ENCODE measurements around the gene PROX1.

DNA sequence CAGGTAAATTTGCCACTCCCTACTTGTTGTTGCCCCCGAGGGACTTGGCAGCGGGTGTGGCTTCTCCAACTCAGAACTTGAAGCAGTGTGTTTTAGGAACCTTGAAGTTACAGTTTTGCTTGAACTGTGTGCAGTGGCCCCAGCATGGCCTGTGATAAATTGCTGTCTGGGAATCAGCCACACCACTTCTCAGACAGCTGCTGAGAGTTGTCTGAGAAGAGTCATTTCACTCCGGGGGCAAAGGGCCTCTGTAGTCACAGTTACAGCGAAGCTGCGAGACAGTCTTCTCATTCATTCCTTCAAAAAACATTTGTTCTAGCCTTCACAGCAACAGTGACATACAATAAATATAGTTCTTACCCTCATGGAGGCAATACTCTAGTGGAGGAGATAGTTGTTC, 70.3 kb downstream of the PROX1 start:
- TF ChIP-seq, protein P1, sequence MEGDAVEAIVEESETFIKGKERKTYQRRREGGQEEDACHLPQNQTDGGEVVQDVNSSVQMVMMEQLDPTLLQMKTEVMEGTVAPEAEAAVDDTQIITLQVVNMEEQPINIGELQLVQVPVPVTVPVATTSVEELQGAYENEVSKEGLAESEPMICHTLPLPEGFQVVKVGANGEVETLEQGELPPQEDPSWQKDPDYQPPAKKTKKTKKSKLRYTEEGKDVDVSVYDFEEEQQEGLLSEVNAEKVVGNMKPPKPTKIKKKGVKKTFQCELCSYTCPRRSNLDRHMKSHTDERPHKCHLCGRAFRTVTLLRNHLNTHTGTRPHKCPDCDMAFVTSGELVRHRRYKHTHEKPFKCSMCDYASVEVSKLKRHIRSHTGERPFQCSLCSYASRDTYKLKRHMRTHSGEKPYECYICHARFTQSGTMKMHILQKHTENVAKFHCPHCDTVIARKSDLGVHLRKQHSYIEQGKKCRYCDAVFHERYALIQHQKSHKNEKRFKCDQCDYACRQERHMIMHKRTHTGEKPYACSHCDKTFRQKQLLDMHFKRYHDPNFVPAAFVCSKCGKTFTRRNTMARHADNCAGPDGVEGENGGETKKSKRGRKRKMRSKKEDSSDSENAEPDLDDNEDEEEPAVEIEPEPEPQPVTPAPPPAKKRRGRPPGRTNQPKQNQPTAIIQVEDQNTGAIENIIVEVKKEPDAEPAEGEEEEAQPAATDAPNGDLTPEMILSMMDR (IDR thresholded peaks at IDR 0.05; ENCODE audit: poor library complexity), result no peak
- no peak for TF ChIP-seq EZH2phosphoT487 (IDR thresholded peaks at IDR 0.05; ENCODE audit: low read depth, severe bottlenecking, unreplicated experiment)
